HFFc6 (cell line): ENCODE data around the gene PLA2G6. TPM values are rescaled to one million over a fixed set of nuclear protein-coding genes. Genes with fewer than 3 reads are reported as not detected.

ENCODE experiments used
- DNase-seq: peaks from one replicate; pipeline ENCODE4 v3.0.0-alpha.2; 2018
- H3K27ac Mint-ChIP-seq: 2 replicates; pipeline ENCODE4 v1.8.0; 2020; ENCODE audit warnings: mild to moderate bottlenecking, mixed read lengths
- H3K27me3 Mint-ChIP-seq: 2 replicates; pipeline ENCODE4 v1.8.0; 2021; ENCODE audit warnings: mild to moderate bottlenecking, moderate library complexity, mixed read lengths; ENCODE audit not compliant: insufficient read depth
- H3K36me3 Mint-ChIP-seq: 2 replicates; pipeline ENCODE4 v1.8.0; 2021; ENCODE audit warnings: low read depth, mixed read lengths
- H3K4me1 Mint-ChIP-seq: 2 replicates; pipeline ENCODE4 v1.8.0; 2020; ENCODE audit warnings: low read depth, mixed read lengths
- H3K4me3 Mint-ChIP-seq: 2 replicates; pipeline ENCODE4 v1.8.0; 2020; ENCODE audit warnings: mild to moderate bottlenecking, moderate library complexity, mixed read lengths
- H3K9me3 Mint-ChIP-seq: 2 replicates; pipeline ENCODE4 v1.8.0; 2020; ENCODE audit warnings: mild to moderate bottlenecking, mixed read lengths
- CTCF ChIP-seq: fragments of 200-600 bp; sonication (generic); IDR thresholded peaks from 2 replicates; pipeline ENCODE4 v1.5.0; 2021; ENCODE audit warnings: antibody characterized with exemption, mild to moderate bottlenecking
- total RNA-seq, 6 experiments: library from RNA; stranded (reverse); fragmentation: NEBNext Ultra II Directional; extraction: Animal tissue kit (Norgen Biotek cat#: 25700); gene quantifications; 2 replicates in 1 of 6; 3 replicates in 5 of 6; pipeline ENCODE4 v1.2.3, GENCODE V29; 2021

Gene PLA2G6
- total RNA-seq, 6 experiments from 2014 or later, result 4.1 to 6.6 (median 5.3) TPM

- peak; percentile 92 for DNase-seq
- Mint-ChIP-seq H3K36me3 (no peaks in the 10 kb centered on the region), H3K4me3 (peak overlapping the region; percentile 30; the same call in 1 of the 2 replicates), H3K9me3 (no peaks in the 10 kb centered on the region), H3K27ac (peak overlapping the region; percentile 93), H3K27me3 (peaks cover 3% of the 10 kb centered on the region), H3K4me1 (peaks cover 76% of the 10 kb centered on the region)
- 0 out of 2 replicates have a peak, but pooled peaks have one; percentile 8 for TF ChIP-seq CTCF
Observed at GRCh38 chr22:38176170-38176741, 5.4 kb downstream of the PLA2G6 start.

GRCh38 chr22:38175206-38176118 is 6.2 kb downstream of the PLA2G6 start:
- DNase-seq, result no peak
- Mint-ChIP-seq H3K27me3 (peaks cover 3% of the 10 kb centered on the region), H3K9me3 (no peaks in the 10 kb centered on the region), H3K4me1 (peaks cover 68% of the 10 kb centered on the region), H3K4me3 (no peak overlapping the region), H3K36me3 (no peaks in the 10 kb centered on the region), H3K27ac (peak overlapping the region; percentile 93)
- TF ChIP-seq CTCF, result no peak

- no peak for DNase-seq
- peaks cover 60% of the 10 kb centered on the region for H3K4me1 Mint-ChIP-seq
- H3K27ac Mint-ChIP-seq, result no peak overlapping the region
- H3K27me3 Mint-ChIP-seq, result peaks cover 3% of the 10 kb centered on the region
- H3K36me3 Mint-ChIP-seq, result no peaks in the 10 kb centered on the region
- no peak overlapping the region for H3K4me3 Mint-ChIP-seq
- TF ChIP-seq CTCF, result no peak
- H3K9me3 Mint-ChIP-seq, result no peaks in the 10 kb centered on the region
Observed at GRCh38 chr22:38174626-38175025, 7.0 kb downstream of the PLA2G6 start.

GRCh38 chr22:38173641-38173906 is 8.1 kb downstream of the PLA2G6 start:
- H3K4me1 Mint-ChIP-seq, result peaks cover 50% of the 10 kb centered on the region
- no peaks in the 10 kb centered on the region for H3K36me3 Mint-ChIP-seq
- H3K27me3 Mint-ChIP-seq, result peaks cover 3% of the 10 kb centered on the region
- H3K4me3 Mint-ChIP-seq, result no peak overlapping the region
- no peak for TF ChIP-seq CTCF
- no peak overlapping the region for H3K27ac Mint-ChIP-seq
- H3K9me3 Mint-ChIP-seq, result no peaks in the 10 kb centered on the region
- no peak for DNase-seq

GRCh38 chr22:38172832-38173640 is 8.6 kb downstream of the PLA2G6 start:
- Mint-ChIP-seq H3K4me1 (peaks cover 48% of the 10 kb centered on the region), H3K27ac (no peak overlapping the region), H3K36me3 (no peaks in the 10 kb centered on the region)

More at GRCh38 chr22:38172832-38173640, 8.6 kb downstream of the PLA2G6 start:
- TF ChIP-seq CTCF, result no peak
- Mint-ChIP-seq H3K9me3 (no peaks in the 10 kb centered on the region), H3K4me3 (no peak overlapping the region), H3K27me3 (peaks cover 3% of the 10 kb centered on the region)
- DNase-seq, result no peak
